HG03045 (cell line): ENCODE measurements around the gene CUZD1.

ENCODE experiments used
- ATAC-seq: cut with Tn5 transposase; IDR thresholded peaks from one replicate; pipeline ENCODE4 v1.9.1; 2021; ENCODE audit warnings: mild to moderate bottlenecking, moderate library complexity; ENCODE audit not compliant: unreplicated experiment

Gene CUZD1

GRCh38 chr10:122822973-122823690 lies 22.5 kb downstream of the CUZD1 start:
- no peak for ATAC-seq

DNA sequence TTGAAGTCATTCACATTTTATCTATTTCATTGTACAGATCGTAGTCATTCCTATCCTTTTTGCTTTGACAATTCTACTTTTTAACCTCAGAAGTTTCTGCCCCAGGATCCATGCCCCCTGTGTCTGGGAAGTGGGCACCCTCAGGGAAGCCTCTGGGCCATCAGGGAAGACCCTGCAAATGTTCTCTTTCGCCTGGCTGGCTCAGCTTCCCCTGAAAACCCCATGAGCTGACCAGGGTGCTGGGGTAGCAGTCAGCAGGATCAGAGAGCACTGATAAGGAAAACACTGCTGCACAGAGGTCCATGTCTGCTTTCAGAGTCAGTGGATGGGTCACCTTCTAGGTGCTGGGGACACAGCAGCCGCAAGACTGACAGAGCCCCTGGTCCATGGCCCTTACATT lies 23.8 kb downstream of the CUZD1 start:
- no peak for ATAC-seq

- no peak for ATAC-seq
Measured at GRCh38 chr10:122815458-122815857, 30.2 kb downstream of the CUZD1 start.

DNA sequence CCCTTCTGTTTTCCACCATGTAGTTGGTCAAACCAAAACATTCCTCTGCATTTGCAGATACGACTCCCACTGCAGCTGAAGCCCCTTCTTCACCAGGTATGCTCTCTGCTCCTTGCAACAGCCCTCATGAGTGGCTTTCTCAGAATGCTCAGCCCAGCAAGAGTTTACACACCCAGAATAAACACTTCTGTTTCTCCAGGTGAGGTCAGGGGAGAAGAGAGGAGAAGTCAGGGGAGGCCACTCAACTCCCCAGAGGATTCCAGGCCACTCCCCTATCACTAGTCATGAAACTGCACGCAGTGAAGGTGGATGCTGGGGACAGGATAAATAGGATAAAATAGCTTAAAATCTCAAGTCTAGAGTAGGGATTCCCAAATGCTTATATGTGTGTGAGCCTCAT lies 31.2 kb downstream of the CUZD1 start:
- no peak for ATAC-seq

- ATAC-seq, result no peak
Measured at GRCh38 chr10:122812751-122813150, 32.9 kb downstream of the CUZD1 start.

DNA sequence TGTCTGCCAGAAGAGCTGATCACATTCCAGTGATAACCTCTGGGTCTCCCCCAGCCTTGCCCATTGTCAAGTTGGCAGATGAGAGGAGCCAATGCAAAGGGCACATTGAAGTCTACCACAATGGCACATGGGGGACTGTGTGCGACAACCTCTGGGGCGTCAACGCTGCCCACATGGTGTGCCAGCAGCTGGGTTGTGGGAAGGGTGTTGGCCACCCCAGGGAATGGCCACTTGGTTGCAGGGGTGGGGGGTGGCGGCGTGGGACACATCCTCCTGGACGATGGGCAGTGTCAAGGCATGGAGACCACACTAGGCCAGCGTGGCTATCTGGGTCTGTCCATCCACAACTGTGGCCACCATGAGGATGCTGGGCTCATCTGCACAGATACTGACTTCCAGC lies 43.4 kb downstream of the CUZD1 start:
- no peak for ATAC-seq

DNA sequence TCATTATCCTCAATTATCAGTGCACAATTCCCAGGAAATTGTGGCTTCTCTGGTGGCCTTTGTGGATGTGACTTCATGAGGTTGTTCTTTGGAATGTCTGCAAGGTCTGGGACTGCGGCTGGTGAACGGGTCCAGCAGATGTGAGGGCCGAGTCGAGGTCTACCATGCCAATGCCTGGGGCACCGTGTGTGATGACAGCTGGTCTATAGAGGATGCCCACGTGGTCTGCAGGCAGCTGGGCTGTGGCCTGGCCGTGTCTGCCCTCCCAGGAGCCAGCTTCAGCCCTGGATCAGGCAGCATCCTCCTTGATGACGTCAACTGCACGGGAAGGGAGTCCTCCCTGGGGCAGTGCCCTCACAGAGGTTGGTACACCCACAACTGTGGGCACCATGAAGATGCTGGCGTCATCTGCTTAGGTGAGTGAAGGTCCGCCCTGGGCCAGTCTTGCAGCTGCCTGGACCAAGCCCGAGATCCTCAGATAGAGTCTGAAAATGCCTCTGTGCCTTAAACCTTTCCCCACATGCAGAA lies 46.9 kb downstream of the CUZD1 start:
- no peak for ATAC-seq

- ATAC-seq, result no peak
Measured at GRCh38 chr10:122796796-122797195, 48.9 kb downstream of the CUZD1 start.

- ATAC-seq, result no peak
Measured at GRCh38 chr10:122795924-122796323, 49.7 kb downstream of the CUZD1 start.

- no peak for ATAC-seq
Measured at GRCh38 chr10:122786269-122786668, 59.4 kb downstream of the CUZD1 start.

GRCh38 chr10:122782911-122783310 lies 62.7 kb downstream of the CUZD1 start:
- no peak for ATAC-seq
